AG09319 (cell line): Measurements from ENCODE around the gene GSPT2.

Experiments used
- DNase-seq: peaks from one replicate; pipeline ENCODE4 v3.0.0-alpha.2; 2010; ENCODE audit warnings: low read depth; ENCODE audit errors: extremely low read depth
- CTCF ChIP-seq: IDR thresholded peaks from 2 replicates; pipeline ENCODE4 v1.5.1; 2011; ENCODE audit warnings: low read depth, mild to moderate bottlenecking, inconsistent platforms, low read length, moderate library complexity

Gene GSPT2

DNA sequence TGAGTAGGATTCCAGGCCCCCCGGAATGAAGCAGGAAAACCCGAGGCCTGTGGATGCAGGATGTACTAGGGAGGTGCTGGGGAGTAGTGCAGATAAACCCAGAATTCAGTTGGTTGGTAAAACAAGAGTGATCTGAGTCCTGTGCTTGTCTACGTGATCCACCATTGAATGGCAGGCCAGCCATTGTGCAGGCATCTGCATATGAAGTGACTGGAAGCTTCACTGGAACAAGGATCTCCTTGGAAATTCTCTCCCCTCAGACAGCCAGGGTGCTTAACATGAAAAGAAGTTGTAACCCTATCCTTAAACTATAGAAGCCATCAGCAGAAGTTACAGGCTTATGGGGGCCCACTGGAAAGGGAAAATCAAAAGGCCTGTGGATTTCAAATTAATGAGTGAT is 656 bp upstream of the GSPT2 start:
- no peak for DNase-seq
- TF ChIP-seq CTCF = no peak

DNA sequence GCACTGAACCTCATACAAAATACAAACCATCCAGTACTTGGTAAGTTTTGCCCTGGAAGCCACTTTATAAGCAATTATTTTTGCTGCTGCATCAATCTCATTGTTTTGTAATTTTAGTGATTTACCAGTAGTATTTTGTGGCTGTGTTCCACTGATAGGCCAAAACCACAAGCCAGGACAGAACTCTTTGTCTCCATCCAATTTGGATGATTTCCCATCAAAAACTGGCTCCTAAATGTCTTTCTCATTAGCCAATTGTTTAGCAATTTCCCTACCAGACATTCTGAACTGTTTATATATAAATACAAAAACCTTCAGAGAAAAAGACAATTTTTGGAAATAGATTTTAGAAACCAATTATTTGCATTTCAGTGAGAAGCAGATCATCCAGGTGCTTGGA is 4.4 kb downstream of the GSPT2 start:
- TF ChIP-seq CTCF = no peak
- DNase-seq = peak; percentile 5

DNA sequence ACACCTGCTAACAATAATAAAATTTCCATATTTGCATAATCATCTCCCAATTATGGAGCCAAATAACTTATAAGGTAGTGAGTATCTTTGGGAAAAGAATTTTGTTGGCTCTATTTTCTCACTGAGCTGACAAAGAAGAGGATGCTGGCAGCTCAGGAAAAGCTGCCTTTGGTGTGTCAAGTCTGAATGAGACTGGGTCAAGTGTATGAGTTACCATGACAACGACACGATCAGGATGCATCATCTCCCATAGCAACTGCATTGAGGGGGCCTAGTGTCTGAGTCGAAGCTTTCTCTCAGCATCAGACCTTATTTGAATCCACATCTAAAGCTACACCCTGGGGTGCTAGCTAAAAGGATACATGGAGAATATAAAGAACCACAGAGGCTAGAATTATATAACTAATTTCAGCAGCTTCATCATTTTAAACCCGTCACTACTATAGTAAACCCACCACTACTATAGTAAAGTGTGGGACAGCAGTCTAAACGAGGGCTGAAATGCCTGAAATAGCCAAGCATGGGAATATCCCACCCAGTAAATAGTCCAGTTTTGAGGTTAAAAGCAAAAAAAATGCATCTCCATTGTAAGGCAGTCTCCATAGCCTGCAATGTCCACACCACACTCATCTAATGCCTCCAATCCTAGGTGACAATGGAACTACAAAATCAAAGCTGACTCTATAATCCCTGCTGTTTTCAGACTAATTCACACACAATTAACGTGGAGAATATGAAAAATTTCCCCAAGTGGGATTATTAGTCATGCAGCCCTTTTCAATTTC is 16.0 kb downstream of the GSPT2 start:
- no peak for DNase-seq
- no peak for TF ChIP-seq CTCF

- TF ChIP-seq CTCF = no peak
- DNase-seq = no peak
Observed at GRCh38 chrX:51760657-51761056, 17.4 kb downstream of the GSPT2 start.

- no peak for TF ChIP-seq CTCF
- DNase-seq = no peak
Observed at GRCh38 chrX:51766546-51766945, 23.3 kb downstream of the GSPT2 start.

- no peak for TF ChIP-seq CTCF
- DNase-seq = no peak
Observed at GRCh38 chrX:51776851-51777250, 33.6 kb downstream of the GSPT2 start.

- no peak for TF ChIP-seq CTCF
- no peak for DNase-seq
Observed at GRCh38 chrX:51779306-51779705, 36.1 kb downstream of the GSPT2 start.
